Mesothelial cell of epicardium (in vitro differentiated cells): ENCODE measurements around the gene SCNN1G. TPM values are rescaled to one million over a fixed set of nuclear protein-coding genes. Genes with fewer than 3 reads are reported as not detected.

ENCODE experiments used
- DNase-seq, 2 experiments: peaks; one replicate each; pipeline ENCODE4 v3.0.0; 2021; ENCODE audit warnings: low spot score in 2 of 2; ENCODE audit not compliant: unreplicated experiment in 2 of 2
- H3K27ac Mint-ChIP-seq: 2 replicates; pipeline ENCODE4 v1.8.0; 2021; ENCODE audit warnings: mixed read lengths
- H3K27me3 Mint-ChIP-seq: 2 replicates; pipeline ENCODE4 v1.8.0; 2021; ENCODE audit warnings: low read depth, mixed read lengths
- H3K36me3 Mint-ChIP-seq: 2 replicates; pipeline ENCODE4 v1.8.0; 2021; ENCODE audit warnings: mixed read lengths
- H3K4me1 Mint-ChIP-seq: 2 replicates; pipeline ENCODE4 v1.8.0; 2021; ENCODE audit warnings: mixed read lengths
- H3K4me3 Mint-ChIP-seq: 2 replicates; pipeline ENCODE4 v1.8.0; 2021; ENCODE audit warnings: mild to moderate bottlenecking, moderate library complexity, mixed read lengths
- H3K9me3 Mint-ChIP-seq: 2 replicates; pipeline ENCODE4 v1.8.0; 2021; ENCODE audit warnings: mixed read lengths
- total RNA-seq: library from RNA; stranded (reverse); gene quantifications from 3 replicates; pipeline ENCODE4 v1.2.1, GENCODE V29; 2021
- TF ChIP-seq, protein P1 (sequence below): fragments of 200-600 bp; sonication (generic); IDR thresholded peaks from one replicate; pipeline ENCODE4 v1.5.0; 2021; ENCODE audit warnings: antibody characterized with exemption; ENCODE audit not compliant: unreplicated experiment

The SCNN1G gene
- total RNA-seq, 1 donor from 2014 or later = not detected

DNA sequence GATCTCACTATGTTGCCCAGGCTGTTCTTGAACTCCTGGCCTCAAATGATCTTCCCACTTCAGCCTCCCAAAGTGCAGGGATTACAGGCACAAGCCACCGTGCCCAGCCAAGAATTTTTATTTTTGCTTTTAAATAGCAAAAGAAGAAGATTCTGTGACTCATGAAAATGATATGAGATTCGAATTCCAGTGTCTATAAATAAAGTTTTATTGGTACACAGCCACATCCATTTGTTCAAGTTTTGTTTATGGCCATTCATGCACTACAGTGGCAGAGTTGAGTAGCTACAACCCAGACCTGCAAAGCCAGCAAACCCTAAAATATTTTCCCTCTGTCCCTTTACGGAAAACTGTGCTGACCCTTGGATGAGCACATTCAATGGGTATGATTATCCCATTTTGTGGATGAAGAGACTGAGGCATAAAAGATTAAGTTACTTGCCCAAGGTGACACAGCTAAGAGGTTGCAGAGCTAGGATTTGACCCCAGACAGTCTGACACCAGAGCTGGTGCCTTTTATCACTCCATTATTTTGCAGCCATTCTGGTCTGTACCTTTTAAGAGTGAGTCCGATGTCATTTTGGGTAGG, 34.2 kb downstream of the SCNN1G start:
- Mint-ChIP-seq H3K4me1 (no peaks in the 10 kb centered on the region), H3K36me3 (no peaks in the 10 kb centered on the region), H3K27ac (no peak overlapping the region), H3K9me3 (no peaks in the 10 kb centered on the region), H3K4me3 (no peak overlapping the region), H3K27me3 (peaks cover 19% of the 10 kb centered on the region)
- TF ChIP-seq, protein P1, sequence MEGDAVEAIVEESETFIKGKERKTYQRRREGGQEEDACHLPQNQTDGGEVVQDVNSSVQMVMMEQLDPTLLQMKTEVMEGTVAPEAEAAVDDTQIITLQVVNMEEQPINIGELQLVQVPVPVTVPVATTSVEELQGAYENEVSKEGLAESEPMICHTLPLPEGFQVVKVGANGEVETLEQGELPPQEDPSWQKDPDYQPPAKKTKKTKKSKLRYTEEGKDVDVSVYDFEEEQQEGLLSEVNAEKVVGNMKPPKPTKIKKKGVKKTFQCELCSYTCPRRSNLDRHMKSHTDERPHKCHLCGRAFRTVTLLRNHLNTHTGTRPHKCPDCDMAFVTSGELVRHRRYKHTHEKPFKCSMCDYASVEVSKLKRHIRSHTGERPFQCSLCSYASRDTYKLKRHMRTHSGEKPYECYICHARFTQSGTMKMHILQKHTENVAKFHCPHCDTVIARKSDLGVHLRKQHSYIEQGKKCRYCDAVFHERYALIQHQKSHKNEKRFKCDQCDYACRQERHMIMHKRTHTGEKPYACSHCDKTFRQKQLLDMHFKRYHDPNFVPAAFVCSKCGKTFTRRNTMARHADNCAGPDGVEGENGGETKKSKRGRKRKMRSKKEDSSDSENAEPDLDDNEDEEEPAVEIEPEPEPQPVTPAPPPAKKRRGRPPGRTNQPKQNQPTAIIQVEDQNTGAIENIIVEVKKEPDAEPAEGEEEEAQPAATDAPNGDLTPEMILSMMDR = no peak
- DNase-seq = no peak

DNA sequence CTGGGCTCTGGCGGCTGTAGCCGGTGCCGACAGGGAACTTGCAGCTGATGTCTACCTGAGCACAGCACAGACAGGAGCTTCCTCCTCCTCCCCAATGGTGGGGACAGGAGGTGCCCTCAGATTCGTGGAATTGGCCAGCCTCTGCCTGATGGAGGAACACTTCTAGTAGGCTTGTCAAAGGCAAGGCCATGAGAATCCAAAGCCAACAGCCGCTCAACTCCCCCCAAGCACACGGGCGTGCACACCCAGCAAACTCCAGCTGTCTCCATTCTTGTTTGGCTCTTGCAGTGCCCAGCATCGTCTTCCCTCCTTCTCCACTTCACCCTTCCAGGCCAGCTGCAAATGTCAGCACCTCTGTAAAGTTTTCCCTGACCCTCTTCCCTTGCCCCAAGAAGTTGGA, 35.1 kb downstream of the SCNN1G start:
- Mint-ChIP-seq H3K4me1 (no peaks in the 10 kb centered on the region), H3K36me3 (no peaks in the 10 kb centered on the region), H3K27ac (no peak overlapping the region), H3K27me3 (peaks cover 22% of the 10 kb centered on the region), H3K4me3 (no peak overlapping the region), H3K9me3 (no peaks in the 10 kb centered on the region)
- TF ChIP-seq, protein P1 = no peak
- DNase-seq = no peak

DNA sequence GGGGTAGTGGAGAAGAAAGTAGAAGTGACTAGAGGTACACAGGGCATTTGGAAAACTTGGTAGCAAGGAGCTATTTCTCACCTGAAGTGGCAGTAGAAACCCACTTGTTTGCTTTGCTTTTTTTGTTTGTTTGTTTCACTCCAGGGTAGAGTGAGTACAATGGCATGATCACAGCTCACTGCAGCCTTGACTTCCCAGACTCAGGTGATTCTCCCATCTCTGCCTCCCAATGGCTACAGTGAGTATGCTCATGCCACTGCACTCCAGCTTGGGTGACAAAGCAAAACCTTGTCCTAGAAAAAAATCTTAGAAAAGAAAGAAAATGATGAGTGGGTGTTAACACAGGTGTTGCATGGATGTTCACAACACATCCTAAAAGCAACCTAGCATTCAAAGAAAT, 40.4 kb downstream of the SCNN1G start:
- Mint-ChIP-seq H3K4me1 (no peaks in the 10 kb centered on the region), H3K36me3 (no peaks in the 10 kb centered on the region), H3K9me3 (no peaks in the 10 kb centered on the region), H3K27ac (no peak overlapping the region), H3K27me3 (peaks cover 37% of the 10 kb centered on the region), H3K4me3 (no peak overlapping the region)
- no peak for DNase-seq
- TF ChIP-seq, protein P1 = no peak

DNA sequence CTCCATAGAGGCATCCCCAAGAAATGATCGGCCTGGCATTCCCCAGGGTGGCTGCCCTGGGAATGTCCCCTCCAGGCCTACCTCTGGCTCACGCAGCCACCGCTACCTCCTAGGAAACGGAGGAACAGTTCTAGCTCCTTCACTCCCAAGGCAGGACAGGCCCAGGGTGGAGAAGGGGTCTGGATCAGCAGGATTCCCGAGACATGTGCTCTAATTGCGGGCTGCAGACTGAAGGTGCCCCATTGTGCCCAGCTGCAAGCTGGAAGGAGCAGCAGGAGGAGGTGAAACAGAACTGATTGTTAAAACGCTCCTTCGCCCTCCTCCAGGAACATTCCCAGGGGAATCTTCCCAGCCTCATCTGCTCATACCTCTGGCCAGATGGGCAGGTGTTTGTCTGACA, 40.8 kb downstream of the SCNN1G start:
- TF ChIP-seq, protein P1 = no peak
- Mint-ChIP-seq H3K27me3 (peaks cover 39% of the 10 kb centered on the region), H3K4me3 (no peak overlapping the region), H3K36me3 (no peaks in the 10 kb centered on the region), H3K9me3 (no peaks in the 10 kb centered on the region), H3K4me1 (no peaks in the 10 kb centered on the region), H3K27ac (no peak overlapping the region)
- no peak for DNase-seq

DNA sequence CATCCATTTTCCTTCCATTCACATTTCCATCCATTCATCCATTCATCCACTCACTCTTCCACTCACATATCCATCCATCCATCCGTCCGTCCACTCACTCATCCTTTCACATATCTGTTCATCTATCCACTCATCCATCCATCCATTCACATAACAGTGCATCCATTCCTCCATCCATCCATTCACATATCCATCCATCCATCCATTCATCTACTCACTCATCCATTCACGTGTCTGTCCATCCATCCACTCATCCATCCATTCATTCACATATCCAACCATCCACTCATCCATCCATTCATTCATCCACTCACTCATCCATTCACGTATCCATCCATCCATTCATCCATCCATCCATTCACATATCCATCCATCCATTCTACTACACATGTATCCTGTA, 42.6 kb downstream of the SCNN1G start:
- Mint-ChIP-seq H3K9me3 (no peaks in the 10 kb centered on the region), H3K27me3 (peaks cover 33% of the 10 kb centered on the region), H3K4me1 (no peaks in the 10 kb centered on the region), H3K36me3 (no peaks in the 10 kb centered on the region), H3K4me3 (no peak overlapping the region), H3K27ac (no peak overlapping the region)
- TF ChIP-seq, protein P1 = no peak
- no peak for DNase-seq

DNA sequence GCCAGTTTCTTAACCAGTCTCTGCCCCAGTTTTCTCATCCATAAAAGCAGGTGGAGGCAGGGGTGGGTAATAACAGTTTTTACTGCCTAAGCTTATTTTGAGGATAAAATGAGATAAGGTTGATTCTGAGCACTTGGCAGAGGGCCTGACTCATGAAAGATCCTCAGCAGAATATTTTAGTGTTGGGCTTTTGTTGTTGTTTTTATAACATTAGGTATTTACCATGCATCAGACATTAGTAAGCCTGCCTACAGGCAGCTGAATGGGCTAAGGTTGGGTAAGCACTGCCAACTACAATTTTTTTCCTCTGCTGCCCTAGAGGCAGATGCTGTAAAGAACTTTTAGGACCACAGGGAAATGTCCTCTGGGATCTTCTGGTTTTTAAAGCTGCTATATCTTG, 43.1 kb downstream of the SCNN1G start:
- peaks cover 30% of the 10 kb centered on the region for H3K27me3 Mint-ChIP-seq
- H3K9me3 Mint-ChIP-seq = no peaks in the 10 kb centered on the region
- no peak overlapping the region for H3K27ac Mint-ChIP-seq
- no peak for DNase-seq
- H3K36me3 Mint-ChIP-seq = no peaks in the 10 kb centered on the region
- TF ChIP-seq, protein P1 = no peak
- H3K4me1 Mint-ChIP-seq = no peaks in the 10 kb centered on the region
- no peak overlapping the region for H3K4me3 Mint-ChIP-seq
